KBM-7 (cell line): ENCODE data around the gene KMT2C.
"Not testable (repeated sequence)": the region's sequence is repeated elsewhere in the genome, so short reads cannot be mapped to it uniquely, and the experiment has no call there.

Experiments
- DNase-seq: peaks from one replicate; pipeline ENCODE4 v3.0.0-alpha.2; 2015
- in situ Hi-C: fragments of 300-500 bp; cut with MboI; formaldehyde crosslinking; loops from 2 replicates; pipeline ENCODE4 v1.14.3; 2020; ENCODE audit warnings: low sequenced_read_pairs, low pct_unique_long_range_greater_than_20kb, mixed read lengths

Gene KMT2C

DNA sequence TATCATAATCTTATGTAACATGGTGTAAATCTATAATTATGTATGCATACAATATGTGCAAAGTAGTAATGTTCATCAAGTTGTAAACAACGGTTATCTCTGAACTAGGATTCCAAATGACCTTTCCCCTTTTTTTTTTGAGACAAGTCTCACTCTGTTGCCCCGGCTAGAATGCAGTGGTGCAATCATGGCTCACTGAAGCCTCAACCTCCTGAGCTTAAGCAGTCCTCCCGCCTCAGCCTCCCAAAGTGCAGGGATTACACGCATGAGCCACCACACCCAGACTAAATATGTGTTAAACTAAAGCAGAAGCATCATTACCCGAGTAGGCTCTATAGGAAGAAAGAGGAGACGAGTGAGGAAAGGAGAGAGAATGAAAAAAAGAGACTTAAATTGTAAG lies 7.8 kb upstream of the KMT2C start:
- in situ Hi-C loops = no loop called here
- no peak for DNase-seq

DNA sequence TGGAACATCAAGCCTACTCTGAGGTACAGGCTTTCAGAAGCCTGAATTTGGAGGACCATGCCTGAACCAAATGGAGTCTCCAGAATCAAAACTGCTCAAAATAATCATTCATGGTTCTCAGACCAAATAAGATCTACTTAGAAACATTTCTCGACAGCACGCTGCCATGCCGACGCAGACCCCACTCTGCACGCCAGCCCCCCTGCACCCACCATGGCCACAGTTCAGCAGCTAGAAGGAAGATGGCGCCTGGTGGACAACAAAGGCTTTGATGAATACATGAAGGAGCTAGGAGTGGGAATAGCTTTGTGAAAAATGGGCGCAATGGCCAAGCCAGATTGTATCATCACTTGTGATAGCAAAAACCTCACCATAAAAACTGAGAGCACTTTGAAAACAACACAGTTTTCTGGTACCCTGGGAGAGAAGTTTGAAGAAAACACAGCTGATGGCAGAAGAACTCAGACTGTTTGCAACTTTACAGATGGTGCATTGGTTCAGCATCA lies 6.6 kb upstream of the KMT2C start:
- in situ Hi-C loops = no loop called here
- no peak for DNase-seq

DNA sequence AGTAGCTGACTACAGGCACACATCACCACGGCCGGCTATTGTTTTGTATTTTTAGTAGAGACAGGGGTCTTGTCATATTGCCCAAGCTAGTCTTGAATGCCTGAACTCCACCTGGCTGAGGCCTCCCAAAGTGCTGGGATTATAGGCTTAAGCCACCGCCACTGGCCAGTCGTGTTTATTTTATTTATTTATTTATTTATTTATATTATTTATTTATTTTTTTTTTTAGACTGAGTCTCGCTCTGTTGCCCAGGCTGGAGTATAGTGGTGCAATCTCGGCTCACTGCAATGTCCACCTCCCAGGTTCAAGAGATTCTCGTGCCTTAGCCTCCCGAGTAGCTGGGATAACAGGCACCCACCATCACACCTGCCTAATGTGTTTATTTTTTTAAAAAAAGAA lies 6.0 kb upstream of the KMT2C start:
- in situ Hi-C loops, DNase-seq: not testable (repeated sequence)

DNA sequence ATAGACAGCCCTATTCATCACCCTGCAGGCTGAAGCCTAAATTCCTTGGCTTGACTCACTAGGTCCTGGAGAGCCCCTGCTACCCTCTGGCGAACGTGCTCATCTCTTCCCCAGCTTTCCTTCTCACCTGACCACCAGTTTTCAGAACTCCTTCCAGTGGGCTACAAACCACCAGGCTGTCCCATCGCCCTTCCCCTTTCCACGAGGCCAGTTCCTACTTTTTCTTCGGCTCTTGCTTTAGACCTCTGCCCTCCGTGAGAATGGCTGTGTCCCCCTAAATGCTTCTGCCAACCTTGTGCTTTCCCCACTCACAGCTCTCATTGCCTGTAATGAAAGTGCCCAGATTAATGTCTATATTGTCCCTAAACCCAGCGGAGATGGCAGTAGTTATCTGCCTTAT lies 5.4 kb upstream of the KMT2C start:
- in situ Hi-C loops, DNase-seq: not testable (repeated sequence)

DNA sequence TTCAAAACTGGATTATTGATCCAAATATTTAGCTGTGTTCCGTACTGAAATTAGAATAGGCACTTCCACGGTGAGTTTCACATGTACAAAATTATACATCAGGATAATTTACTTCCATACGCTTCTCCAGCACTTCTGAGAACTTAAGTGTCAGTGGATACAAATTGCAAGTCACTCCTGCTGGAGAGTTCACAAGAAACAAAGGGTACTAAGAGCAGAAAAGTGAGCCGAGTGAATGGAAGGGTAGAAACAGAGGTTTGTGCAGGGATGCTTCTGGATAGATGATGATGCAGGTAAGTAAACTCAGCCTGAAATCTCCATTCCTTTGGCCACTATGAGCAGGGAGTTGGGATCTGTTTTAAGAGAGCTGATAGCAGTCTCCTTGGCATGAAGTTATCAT lies 2.2 kb upstream of the KMT2C start:
- in situ Hi-C loops, DNase-seq: not testable (repeated sequence)

DNA sequence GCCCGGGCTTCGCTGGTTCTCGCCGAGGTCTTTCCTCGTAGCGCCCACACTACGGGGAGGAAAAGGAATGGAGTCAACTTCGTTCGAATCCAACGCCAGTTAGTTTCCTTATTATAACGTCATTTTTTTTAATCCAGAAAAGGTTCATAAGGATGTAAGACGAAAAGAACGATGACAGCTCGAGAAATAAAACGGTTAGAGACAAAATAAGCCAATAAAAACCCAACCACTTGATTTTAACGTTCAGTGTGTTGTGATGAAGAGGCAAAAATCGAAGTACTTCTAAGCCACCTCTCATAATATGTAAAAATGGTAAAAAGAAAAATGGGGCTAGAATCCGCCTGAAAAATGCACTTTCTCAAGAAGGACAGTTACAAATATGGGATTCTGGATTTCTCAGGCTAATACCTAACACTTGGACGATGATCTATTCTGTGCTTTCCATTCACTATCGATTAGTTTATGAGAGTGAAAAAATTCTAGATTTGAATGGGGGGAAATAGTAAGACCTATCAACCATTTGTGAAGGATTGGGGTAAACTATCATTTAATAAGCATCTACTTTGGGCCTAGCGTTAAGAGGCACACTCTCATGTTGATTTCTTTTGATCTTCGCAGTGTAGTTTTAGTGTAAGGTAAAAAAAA lies 1.2 kb upstream of the KMT2C start:
- in situ Hi-C loops, DNase-seq: not testable (repeated sequence)

DNA sequence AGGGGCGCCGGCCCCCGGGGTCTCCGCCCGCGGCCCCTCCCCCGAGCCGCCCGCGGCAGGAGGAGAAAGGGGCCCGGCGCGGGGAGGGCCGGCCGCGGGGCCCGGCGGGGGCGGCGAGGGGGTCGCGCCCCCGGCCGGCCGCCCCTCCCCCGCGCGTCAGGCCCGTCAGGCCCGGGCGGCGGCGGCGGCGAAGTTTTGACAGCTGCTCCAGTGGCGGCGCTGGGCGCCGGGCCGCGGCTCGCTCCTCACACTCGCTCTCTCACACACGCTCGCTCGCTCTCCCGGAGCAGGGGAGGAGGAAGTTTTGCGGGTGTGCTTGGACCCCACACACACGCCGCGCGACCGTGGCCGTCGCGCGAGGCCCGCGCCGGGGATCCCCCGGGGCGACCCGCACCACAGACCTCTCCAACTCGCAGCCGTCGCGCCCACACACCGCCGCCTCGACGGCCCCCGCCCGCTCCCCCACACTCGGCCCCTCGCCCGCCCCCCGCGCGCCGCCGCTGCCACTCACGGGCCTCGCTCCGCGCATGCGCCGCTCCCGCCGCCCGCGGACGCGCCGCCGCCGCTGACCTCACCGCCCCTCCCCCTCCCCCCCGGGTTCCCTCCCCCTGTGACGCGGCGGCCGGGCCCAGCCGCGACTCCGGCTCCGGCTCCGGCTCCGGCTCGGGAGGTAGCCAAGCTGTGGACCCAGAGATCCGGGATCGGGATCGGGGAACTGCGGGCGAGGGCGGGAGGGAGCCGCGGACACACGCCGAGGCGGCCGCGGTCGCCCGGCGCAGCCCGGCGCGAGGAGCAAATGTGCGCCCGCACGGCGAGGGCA lies 518 bp upstream of the KMT2C start:
- in situ Hi-C loops = no loop called here
- DNase-seq = peak; percentile 84

DNA sequence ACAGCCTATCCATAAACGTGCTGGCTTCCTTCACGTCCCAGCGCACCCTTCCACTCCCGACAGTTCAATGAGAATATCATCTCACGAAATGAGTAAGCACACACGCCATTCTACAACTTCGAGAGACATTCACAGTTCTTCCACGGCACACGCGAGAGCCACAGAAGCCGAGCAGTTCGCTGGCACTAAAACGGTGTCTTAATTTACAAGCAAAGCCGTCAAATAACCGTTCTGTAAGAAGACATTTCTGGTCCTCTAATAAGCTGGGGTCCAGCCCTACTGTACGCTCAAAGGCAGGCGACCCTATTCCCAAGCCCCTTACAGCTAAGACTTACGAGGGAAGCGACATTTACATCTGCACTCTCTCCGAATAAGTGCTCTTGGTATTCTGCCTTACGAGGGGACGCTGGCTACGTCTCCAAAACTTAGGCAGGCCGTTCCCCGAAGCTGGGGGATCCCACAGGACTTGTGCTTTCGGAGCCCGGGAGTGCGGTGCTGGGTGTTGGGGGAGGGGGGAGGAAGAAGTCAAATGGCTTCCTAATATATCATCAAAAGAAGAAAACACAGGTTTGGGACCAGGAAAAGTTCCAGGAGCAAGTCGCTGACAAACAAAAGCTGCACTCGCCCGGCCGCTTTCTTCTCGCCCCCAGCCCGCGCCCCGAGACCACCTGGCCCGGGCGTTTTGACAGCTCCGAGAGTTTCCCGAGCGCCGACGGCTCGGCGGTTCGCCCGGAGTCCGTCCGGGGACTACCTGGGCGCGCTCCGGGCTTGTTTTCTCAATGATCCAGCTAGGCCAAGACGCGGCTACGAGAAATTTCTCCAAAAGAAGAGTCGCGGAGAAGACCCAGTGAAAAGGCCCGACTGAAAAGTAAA lies 1.1 kb downstream of the KMT2C start:
- in situ Hi-C loops = not testable (repeated sequence)
- peak; percentile 63 for DNase-seq

DNA sequence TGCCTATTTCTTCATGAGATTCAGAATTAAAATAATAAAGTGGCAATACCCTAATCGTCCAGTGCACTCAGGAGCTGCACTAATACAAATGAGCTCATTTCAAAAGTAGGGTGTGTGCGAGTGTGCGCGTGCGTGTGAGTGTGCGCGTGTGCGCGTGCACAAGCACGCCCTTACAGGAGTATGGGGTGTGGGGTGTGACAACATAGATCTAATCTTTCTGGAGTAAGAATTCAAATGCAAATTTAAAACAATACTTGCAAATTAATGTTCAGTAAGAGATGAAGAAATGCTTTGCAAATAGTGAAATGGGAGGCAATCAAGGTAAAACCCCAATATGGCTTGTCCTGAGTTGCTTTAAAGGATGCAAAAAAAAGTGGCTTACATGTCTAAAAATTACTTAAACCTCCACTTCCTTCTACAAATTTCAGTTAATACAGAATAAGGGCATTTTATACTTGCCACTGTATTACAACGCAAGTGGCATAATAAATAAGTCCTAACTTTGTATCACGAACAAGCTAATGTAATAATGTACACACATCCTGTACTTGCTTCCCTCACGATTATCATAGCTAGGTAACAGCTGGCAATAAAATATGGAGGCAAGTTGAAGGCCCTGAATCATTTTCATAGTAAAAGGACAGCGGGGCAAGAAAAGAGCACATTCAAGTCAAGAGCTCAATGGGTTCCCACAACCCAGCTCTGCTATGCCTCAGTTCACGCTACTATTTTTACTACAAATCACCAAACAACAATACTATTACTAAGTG lies 1.9 kb downstream of the KMT2C start:
- in situ Hi-C loops = not testable (repeated sequence)

DNA sequence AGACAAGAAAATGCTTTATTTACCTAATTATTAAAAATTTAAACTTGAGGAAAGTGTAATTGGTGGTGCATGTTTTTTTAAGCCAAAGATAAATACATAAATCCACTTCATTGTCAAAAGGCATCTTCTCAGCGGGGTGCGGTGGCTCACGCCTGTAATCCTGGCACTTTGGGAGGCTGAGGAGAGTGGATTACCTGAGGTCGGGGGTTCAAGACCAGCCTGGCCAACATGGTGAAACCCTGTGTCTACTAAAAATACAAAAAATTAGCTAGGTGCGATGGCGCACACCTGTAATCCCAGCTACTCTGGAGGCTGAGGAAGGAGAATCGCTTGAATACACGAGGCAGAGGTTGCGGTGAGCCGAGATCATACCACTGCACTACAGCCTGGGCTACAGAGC lies 3.1 kb downstream of the KMT2C start:
- in situ Hi-C loops, DNase-seq: not testable (repeated sequence)

More for the DNA sequence above, 1.9 kb downstream of the KMT2C start:
- peak; percentile 75 for DNase-seq

DNA sequence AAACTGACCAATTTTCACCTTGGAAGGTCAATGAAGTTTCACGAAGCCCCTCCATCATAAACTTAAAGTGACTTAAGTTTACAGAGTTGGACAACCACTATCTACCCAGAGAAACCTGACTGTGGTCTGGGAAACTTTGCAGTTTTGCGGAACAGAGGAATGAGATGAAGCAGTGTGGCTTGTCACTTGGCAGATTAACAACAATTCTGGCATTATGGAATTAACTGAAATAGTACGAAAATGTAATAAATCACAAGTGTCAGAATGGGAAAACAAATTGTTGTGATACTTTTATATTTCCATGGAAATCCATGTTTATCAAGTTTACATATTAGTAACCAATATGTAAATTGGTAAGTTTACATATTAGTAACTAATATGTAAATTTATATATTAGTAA lies 4.9 kb downstream of the KMT2C start:
- no peak for DNase-seq
- in situ Hi-C loops = no loop called here

DNA sequence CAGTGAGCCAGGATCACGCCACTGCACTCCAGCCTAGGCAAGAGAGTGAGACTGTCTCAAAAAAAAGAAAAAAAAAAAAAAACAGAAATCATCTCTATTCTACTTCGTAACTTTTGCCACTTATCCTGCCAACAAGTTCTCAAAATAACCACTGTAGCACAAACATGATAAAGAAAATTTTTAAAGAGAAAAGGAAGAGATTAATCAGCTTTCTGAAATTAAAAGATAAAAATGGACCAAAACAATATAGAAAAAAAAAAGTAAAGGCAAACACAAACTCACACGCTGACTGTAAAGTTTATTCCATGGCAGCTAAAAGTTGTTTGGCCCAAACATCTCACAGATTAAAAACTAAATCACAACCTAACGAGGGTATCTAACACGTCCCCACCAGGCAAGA lies 5.7 kb downstream of the KMT2C start:
- in situ Hi-C loops, DNase-seq: not testable (repeated sequence)

DNA sequence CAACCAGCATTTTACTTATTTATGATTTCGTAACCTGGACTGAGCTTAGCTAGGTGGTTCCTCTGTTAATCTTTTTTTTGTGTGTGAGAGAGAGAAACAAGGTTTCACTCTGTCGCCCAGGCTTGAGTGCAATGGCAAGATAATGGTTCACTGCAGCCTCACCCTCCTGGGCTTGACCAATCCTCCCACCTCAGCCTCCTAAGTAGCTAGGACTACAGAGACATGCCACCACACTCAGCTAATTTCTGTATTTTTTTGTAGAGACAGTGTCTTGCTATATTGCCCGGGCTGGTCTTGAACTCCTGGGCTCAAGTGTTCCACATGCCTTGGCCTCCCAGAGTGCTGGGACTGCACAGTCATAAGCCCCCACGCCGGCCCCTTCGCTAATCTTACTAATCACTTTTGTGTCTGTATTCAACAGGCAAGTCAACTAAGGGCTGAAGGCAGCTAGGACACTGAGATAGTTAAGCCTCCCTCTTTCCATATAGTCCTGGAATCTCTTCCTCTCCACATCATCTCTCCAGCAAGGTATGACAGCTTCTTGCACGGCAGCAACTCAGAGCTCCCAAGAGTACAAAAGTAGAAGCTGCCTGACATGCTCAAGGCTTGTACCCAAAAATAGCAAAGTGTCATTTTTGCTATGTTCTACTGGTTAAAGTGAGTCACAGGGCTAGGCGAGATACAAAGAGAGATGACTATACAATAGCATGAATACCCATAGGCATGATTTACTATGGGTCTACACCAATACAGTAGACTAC lies 11.3 kb downstream of the KMT2C start:
- DNase-seq = no peak
- in situ Hi-C loops = no loop called here

DNA sequence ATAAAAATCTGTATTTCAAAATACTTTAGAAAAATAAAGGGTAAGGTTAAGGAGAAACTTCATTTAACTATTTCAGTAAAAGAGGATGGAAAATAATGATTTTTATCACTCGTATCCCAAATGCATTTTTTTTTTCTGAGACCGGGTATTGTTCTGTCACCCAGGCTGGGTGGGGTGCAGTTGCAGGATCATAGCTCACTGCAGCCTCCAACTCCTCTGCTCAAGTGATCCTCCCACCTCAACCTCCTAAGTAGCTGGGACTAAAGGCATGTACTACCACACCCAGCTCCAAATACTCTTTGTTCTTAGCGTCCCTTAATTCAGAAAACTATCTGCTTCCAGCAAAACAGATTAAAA lies 11.8 kb downstream of the KMT2C start:
- DNase-seq = no peak
- in situ Hi-C loops = no loop called here

DNA sequence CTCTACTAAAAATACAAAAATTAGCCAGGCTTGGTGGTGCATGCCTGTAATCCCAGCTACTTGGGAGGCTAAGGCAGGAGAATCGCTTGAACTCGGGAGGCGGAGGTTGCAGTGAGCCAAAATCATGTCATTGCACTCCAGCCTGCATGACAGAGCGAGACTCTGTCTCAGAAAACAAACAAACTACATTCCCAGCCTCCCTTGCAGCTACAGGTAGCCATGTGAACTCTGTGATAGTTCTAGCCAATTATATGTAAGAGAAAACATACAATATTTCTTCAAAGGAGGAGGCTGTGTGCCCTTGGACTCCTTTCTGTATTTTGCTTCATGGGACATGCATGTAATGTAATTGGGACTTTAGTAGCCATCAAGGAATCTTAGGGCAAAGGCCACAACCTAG lies 12.6 kb downstream of the KMT2C start:
- in situ Hi-C loops = not testable (repeated sequence)

DNA sequence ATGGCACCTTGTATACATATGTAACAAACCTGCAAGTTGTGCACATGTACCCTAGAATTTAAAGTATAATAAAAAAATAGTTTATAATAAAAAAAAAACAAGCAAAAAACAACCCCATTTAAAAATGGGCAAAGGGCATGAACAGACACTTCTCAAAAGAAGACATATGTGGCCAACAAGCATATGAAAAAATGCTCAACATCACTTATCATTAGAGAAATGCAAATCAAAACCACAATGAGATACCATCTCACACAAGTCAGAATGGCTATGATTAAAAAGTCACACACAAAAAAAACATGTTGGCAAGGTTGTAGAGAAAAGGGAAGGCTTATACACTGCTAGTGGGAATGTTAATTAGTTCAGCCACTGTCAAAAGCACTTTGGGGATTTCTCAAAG lies 14.9 kb downstream of the KMT2C start:
- in situ Hi-C loops, DNase-seq: not testable (repeated sequence)

More for the DNA sequence above, 12.6 kb downstream of the KMT2C start:
- DNase-seq = not testable (repeated sequence)

DNA sequence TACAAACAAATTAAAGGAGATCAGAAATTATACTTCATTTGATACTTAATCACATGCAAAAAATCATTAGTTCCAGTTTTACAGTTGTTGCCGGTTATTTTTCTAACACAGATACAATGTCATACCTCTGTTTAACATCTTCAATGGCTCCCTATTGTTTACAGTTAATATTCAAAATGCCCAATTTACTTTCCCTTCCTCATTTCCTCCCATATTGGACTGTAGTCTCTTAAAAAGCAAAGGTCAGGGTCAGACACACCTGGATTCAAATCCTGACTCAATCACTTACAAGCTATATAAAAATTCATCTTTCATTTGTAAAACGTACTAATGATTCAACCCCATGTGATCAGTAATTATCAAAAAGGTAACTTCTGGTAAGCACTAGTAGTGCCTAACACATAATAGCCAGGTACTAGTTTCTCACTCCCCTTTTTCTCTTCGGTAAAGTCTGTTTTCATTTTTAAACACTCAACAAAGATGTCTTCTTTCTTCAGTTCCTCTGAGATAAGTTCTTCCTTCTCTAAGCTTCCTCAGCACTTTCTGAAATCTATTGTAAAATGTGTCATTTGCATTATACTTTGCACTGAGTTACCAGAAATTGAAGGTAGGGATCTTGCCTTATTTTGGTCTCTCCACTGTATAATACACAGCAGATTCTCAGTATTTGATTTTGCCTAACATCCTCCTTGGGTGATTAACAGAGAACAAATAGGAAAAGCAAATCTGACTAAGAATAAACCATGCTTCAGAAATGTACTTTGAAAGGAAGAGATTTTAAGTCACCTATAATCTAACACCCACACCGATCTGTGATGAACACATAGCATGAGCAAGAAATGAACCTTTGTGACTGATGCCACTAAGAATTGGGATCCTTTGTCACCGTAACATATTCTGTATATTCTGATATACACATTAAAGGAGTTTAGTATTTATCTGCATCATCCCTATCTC lies 16.1 kb downstream of the KMT2C start:
- no peak for DNase-seq
- in situ Hi-C loops = no loop called here
